Measurements from ENCODE around the gene CEP128.

DNA sequence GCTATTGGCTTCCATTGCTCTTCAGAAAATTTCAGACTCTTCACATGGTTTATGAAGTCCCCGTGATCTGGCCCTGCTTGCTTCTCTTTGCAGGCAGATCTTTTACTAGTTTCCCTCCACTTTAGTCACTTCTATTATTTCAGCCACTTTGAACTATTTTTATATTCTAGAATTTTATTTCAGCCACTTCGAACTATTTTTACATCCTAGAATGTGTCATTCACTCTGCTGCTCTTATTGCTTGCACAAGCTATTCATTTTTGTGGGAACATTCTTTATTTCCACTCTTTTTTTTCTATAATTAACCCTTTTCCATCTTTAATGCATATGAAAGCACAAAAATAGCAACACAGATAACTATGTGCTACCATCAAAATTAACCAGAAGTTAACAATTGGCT lies 38.4 kb upstream of the CEP128 start:
- TF ChIP-seq GATA2 (IDR thresholded peaks at IDR 0.05; ENCODE audit: low read depth, low read length) (no peak), GATA3 (IDR thresholded peaks at IDR 0.05; ENCODE audit: low read depth, low read length) (no peak)

Measured in SH-SY5Y (cell line).